ENCODE data around the gene KRTAP10-1. TPM values are rescaled to one million over a fixed set of nuclear protein-coding genes. Genes with fewer than 3 reads are reported as not detected.

The KRTAP10-1 gene
- total and polyA plus RNA-seq, 9 of the 15 experiments (the other 6 are each of a cell fraction or from before 2014, with no cell fraction given) = not detected

- H3K9me3 ChIP-seq (replicated peaks; ENCODE audit: control insufficient read depth, insufficient read depth, low read depth, low read length) = no peaks in the 10 kb centered on the region
- no peaks in the 10 kb centered on the region for H3K36me3 ChIP-seq (ENCODE audit: control insufficient read depth, insufficient read depth, low read length)
- peaks cover 14 to 37% of the 10 kb centered on the region in 2 experiments; a peak in 4 of 5 replicates for H3K27me3 ChIP-seq (ENCODE audit: control insufficient read depth in 2 of 2, insufficient read depth in 2 of 2, low read length in 2 of 2)
- intact Hi-C loops (cut with micrococcal nuclease) (no loop called here), in situ Hi-C loops (cut with MboI) (no loop called here)
- H3K4me1 ChIP-seq (replicated peaks in 1 of 2; ENCODE audit: control insufficient read depth in 2 of 2, insufficient read depth in 2 of 2, low read length in 2 of 2) = peaks cover 0 to 4% of the 10 kb centered on the region in 2 experiments; a peak in 1 of 5 replicates
- no peak for FAIRE-seq
- ATAC-seq = no peak
- no peaks in the 10 kb centered on the region for H3K9me1 ChIP-seq (ENCODE audit: control insufficient read depth, insufficient read depth, low read length)
- H3K4me2 ChIP-seq (ENCODE audit: insufficient read depth, low read length) = no peak overlapping the region
- H4K20me1 ChIP-seq (replicated peaks; ENCODE audit: control insufficient read depth, insufficient read depth, low read length) = no peaks in the 10 kb centered on the region
- ChIA-PET CTCF (ENCODE audit: low intra/inter-chr PET ratio) (no interaction called here), POLR2A (no interaction called here)
- TF ChIP-seq BMI1 (IDR thresholded peaks at IDR 0.05; ENCODE audit: low read length) = no peak
- no peak for TF ChIP-seq FIP1L1 (IDR thresholded peaks at IDR 0.05; ENCODE audit: low read depth, low read length, poor library complexity, severe bottlenecking)
- TF ChIP-seq PHTF2 (CRISPR knock-in tag; IDR thresholded peaks at IDR 0.05) = no peak
- no peak for TF ChIP-seq ZNF668 (CRISPR knock-in tag; IDR thresholded peaks at IDR 0.05)
- TF ChIP-seq, protein P1, sequence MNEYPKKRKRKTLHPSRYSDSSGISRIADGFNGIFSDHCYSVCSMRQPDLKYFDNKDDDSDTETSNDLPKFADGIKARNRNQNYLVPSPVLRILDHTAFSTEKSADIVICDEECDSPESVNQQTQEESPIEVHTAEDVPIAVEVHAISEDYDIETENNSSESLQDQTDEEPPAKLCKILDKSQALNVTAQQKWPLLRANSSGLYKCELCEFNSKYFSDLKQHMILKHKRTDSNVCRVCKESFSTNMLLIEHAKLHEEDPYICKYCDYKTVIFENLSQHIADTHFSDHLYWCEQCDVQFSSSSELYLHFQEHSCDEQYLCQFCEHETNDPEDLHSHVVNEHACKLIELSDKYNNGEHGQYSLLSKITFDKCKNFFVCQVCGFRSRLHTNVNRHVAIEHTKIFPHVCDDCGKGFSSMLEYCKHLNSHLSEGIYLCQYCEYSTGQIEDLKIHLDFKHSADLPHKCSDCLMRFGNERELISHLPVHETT (CRISPR knock-in tag; conservative IDR thresholded peaks at IDR 0.05 in 1 of 2, IDR thresholded peaks at IDR 0.05 in 1 of 2) = no peak
- TF ChIP-seq E2F3 (CRISPR knock-in tag; IDR thresholded peaks at IDR 0.05) = no peak
- H2AFZ ChIP-seq (ENCODE audit: low read depth, low read length) = no peak overlapping the region
- no TSS peak for BruUV-seq (replicated peaks)
- H3K79me2 ChIP-seq (ENCODE audit: control insufficient read depth, insufficient read depth, low read length) = no peaks in the 10 kb centered on the region
- 3% methylated on average over 13 of the region's 13 CpGs for WGBS (ENCODE audit: insufficient coverage, low coverage, missing lambda C conversion rate)
- H3K4me3 ChIP-seq = no peak overlapping the region
- no peak overlapping the region for H3K27ac ChIP-seq (ENCODE audit: extremely low read depth, low read depth, low read length)
- DNase-seq (ENCODE audit: extremely low read depth in 1 of 4, low spot score in 3 of 4) = no peak
- H3K9ac ChIP-seq (ENCODE audit: insufficient read depth in 1 of 2, low read depth in 2 of 2, low read length in 2 of 2) = no peak overlapping the region
These were observed 8.4 kb upstream of the KRTAP10-1 start for GRCh38 chr21:44548381-44548780.

All from K562 (cell line).